ENCODE measurements around the gene SPART.
"Not testable (repeated sequence)": the region's sequence is repeated elsewhere in the genome, so short reads cannot be mapped to it uniquely, and the experiment has no call there.

SPART gene

GRCh38 chr13:36323951-36324566 lies 22.1 kb downstream of the SPART start:
- Histone ChIP-seq H3K27ac (ENCODE audit: poor library complexity, severe bottlenecking) (no peak overlapping the region), H3K4me1 (ENCODE audit: insufficient read depth, poor library complexity, severe bottlenecking) (no peaks in the 10 kb centered on the region), H3K4me3 (ENCODE audit: severe bottlenecking) (no peak overlapping the region), H3K27me3 (ENCODE audit: insufficient read depth, poor library complexity, severe bottlenecking) (no peaks in the 10 kb centered on the region), H3K36me3 (ENCODE audit: low read depth) (peaks cover 68% of the 10 kb centered on the region), H3K9me3 (ENCODE audit: severe bottlenecking) (no peaks in the 10 kb centered on the region)
- no peak for TF ChIP-seq CTCF (IDR thresholded peaks at IDR 0.05; ENCODE audit: poor library complexity, severe bottlenecking)
- no peak for DNase-seq (ENCODE audit: low spot score)
- no peak for ATAC-seq (ENCODE audit: low read depth)

- ATAC-seq (ENCODE audit: low read depth) = no peak
- no peak for TF ChIP-seq CTCF (IDR thresholded peaks at IDR 0.05; ENCODE audit: poor library complexity, severe bottlenecking)
- Histone ChIP-seq H3K4me1 (ENCODE audit: insufficient read depth, poor library complexity, severe bottlenecking) (no peaks in the 10 kb centered on the region), H3K27ac (ENCODE audit: poor library complexity, severe bottlenecking) (no peak overlapping the region), H3K27me3 (ENCODE audit: insufficient read depth, poor library complexity, severe bottlenecking) (no peaks in the 10 kb centered on the region), H3K36me3 (ENCODE audit: low read depth) (peaks cover 62% of the 10 kb centered on the region), H3K4me3 (ENCODE audit: severe bottlenecking) (no peak overlapping the region), H3K9me3 (ENCODE audit: severe bottlenecking) (no peaks in the 10 kb centered on the region)
- no peak for DNase-seq (ENCODE audit: low spot score)
Measured at GRCh38 chr13:36323408-36323807, 22.8 kb downstream of the SPART start.

- H3K4me3 ChIP-seq (ENCODE audit: severe bottlenecking); H3K27me3 ChIP-seq (ENCODE audit: insufficient read depth, poor library complexity, severe bottlenecking); H3K9me3 ChIP-seq (ENCODE audit: severe bottlenecking); H3K4me1 ChIP-seq (ENCODE audit: insufficient read depth, poor library complexity, severe bottlenecking); DNase-seq (ENCODE audit: low spot score); H3K27ac ChIP-seq (ENCODE audit: poor library complexity, severe bottlenecking); ATAC-seq (ENCODE audit: low read depth): not testable (repeated sequence)
- H3K36me3 ChIP-seq (ENCODE audit: low read depth) = peaks cover 30% of the 10 kb centered on the region
Measured at GRCh38 chr13:36319793-36320192, 26.4 kb downstream of the SPART start.

- Histone ChIP-seq H3K4me1 (ENCODE audit: insufficient read depth, poor library complexity, severe bottlenecking) (no peaks in the 10 kb centered on the region), H3K27ac (ENCODE audit: poor library complexity, severe bottlenecking) (no peak overlapping the region), H3K36me3 (ENCODE audit: low read depth) (peaks cover 53% of the 10 kb centered on the region), H3K9me3 (ENCODE audit: severe bottlenecking) (no peaks in the 10 kb centered on the region), H3K4me3 (ENCODE audit: severe bottlenecking) (no peak overlapping the region), H3K27me3 (ENCODE audit: insufficient read depth, poor library complexity, severe bottlenecking) (no peaks in the 10 kb centered on the region)
- no peak for DNase-seq (ENCODE audit: low spot score)
- no peak for TF ChIP-seq CTCF (IDR thresholded peaks at IDR 0.05; ENCODE audit: poor library complexity, severe bottlenecking)
- ATAC-seq (ENCODE audit: low read depth) = no peak
Measured at GRCh38 chr13:36313047-36313969, 32.9 kb downstream of the SPART start.

- no peak for TF ChIP-seq CTCF (IDR thresholded peaks at IDR 0.05; ENCODE audit: poor library complexity, severe bottlenecking)
- Histone ChIP-seq H3K4me1 (ENCODE audit: insufficient read depth, poor library complexity, severe bottlenecking) (no peaks in the 10 kb centered on the region), H3K27ac (ENCODE audit: poor library complexity, severe bottlenecking) (no peak overlapping the region), H3K4me3 (ENCODE audit: severe bottlenecking) (no peak overlapping the region), H3K36me3 (ENCODE audit: low read depth) (peaks cover 64% of the 10 kb centered on the region), H3K9me3 (ENCODE audit: severe bottlenecking) (no peaks in the 10 kb centered on the region), H3K27me3 (ENCODE audit: insufficient read depth, poor library complexity, severe bottlenecking) (no peaks in the 10 kb centered on the region)
- no peak for DNase-seq (ENCODE audit: low spot score)
- ATAC-seq (ENCODE audit: low read depth) = no peak
Measured at GRCh38 chr13:36310417-36311108, 35.6 kb downstream of the SPART start.
